Lung (tissue), 12 donors: ENCODE measurements around the gene GABRB2. TPM values are rescaled to one million over a fixed set of nuclear protein-coding genes. Genes with fewer than 3 reads are reported as not detected.
A peak's percentile ranks its signal among the peaks of the same experiment; 100 is the strongest.

Experiments
- ATAC-seq: fragments of 200-7000 bp; cut with Tn5 transposase; one replicate; pipeline ENCODE4 v1.9.1; 2020; ENCODE audit warnings: moderate number of reproducible peaks; ENCODE audit not compliant: insufficient read depth, low FRiP score
- DNase-seq, 3 donors: peaks; one replicate each; pipeline ENCODE4 v3.0.0-alpha.2; 2013 to 2017
- H3K27ac ChIP-seq, 2 donors: one replicate each; pipeline ENCODE4 v1.5.1; 2013; ENCODE audit warnings: mild to moderate bottlenecking in 2 of 2, moderate library complexity in 2 of 2, control low read depth in 1 of 2, inconsistent platforms in 1 of 2, low read depth in 1 of 2, low read length in 1 of 2
- H3K27me3 ChIP-seq, 3 donors: one replicate each; pipeline ENCODE4 v1.5.1; 2013; ENCODE audit warnings: low read length in 2 of 3; ENCODE audit not compliant: control insufficient read depth in 3 of 3, insufficient read depth in 3 of 3
- H3K36me3 ChIP-seq, 4 donors: one replicate each; pipeline ENCODE4 v1.5.1; 2013; ENCODE audit warnings: low read length in 4 of 4, mild to moderate bottlenecking in 1 of 4, moderate library complexity in 1 of 4; ENCODE audit not compliant: control insufficient read depth in 4 of 4, insufficient read depth in 4 of 4
- H3K4me1 ChIP-seq, 5 donors: one replicate each; pipeline ENCODE4 v1.5.1; 2013; ENCODE audit warnings: low read length in 5 of 5, mild to moderate bottlenecking in 2 of 5, moderate library complexity in 1 of 5; ENCODE audit not compliant: control insufficient read depth in 5 of 5, insufficient read depth in 5 of 5
- H3K4me3 ChIP-seq: one replicate; pipeline ENCODE4 v1.5.1; 2013; ENCODE audit warnings: mild to moderate bottlenecking, control low read depth, moderate library complexity
- H3K9ac ChIP-seq, 2 donors: one replicate each; pipeline ENCODE4 v1.5.1; 2013; ENCODE audit warnings: low read length in 2 of 2, control low read depth in 1 of 2; ENCODE audit not compliant: insufficient read depth in 1 of 2
- H3K9me3 ChIP-seq, 4 donors: one replicate each; pipeline ENCODE4 v1.5.1; 2013; ENCODE audit warnings: low read length in 3 of 4, mild to moderate bottlenecking in 1 of 4, moderate library complexity in 1 of 4; ENCODE audit not compliant: control insufficient read depth in 4 of 4, insufficient read depth in 3 of 4
- CTCF ChIP-seq: IDR thresholded peaks from 2 replicates; pipeline ENCODE4 v1.5.1; 2012; ENCODE audit warnings: mild to moderate bottlenecking; ENCODE audit errors: control extremely low read depth, extremely low read depth
- WGBS, 2 donors: extraction: QIAGEN DNeasy Blood & Tissue Kit; methylation state at CpG; one replicate each; pipeline ENCODE4 v1.1.7; 2013; 5-methylcytosine and 5-hydroxymethylcytosine counted together
- polyA plus RNA-seq, 2 donors: library from polyadenylated mRNA; stranded (reverse); fragments of 200-250 nt; gene quantifications; one replicate each; pipeline ENCODE4 v1.2.1, GENCODE V29; 2013
- total RNA-seq, 2 donors: library from RNA; depleted of rRNA in 1 of 2; stranded (reverse); fragments of >200 nt in 1 of 2; gene quantifications; one replicate each; pipeline ENCODE4 v1.2.1, GENCODE V29; 2014 to 2021
- donor health status: control.
- donor health status: control.
- donor health status: Bipolar disorder and iron deficiency.
- donor health status: healthy.
- donor health status: DM: yes; HTN: yes; CAD: no.

Gene GABRB2
- total and polyA plus RNA-seq, 4 donors = 0.28 to 6.8 (median 0.86) TPM

- no peak for ATAC-seq
- H3K9ac ChIP-seq = no peak overlapping the region
- no peaks in the 10 kb centered on the region for H3K4me1 ChIP-seq
- H3K4me3 ChIP-seq = no peak overlapping the region
- H3K27me3 ChIP-seq = peaks cover 0 to 2% (median 0%) of the 10 kb centered on the region in 3 donors
- no peaks in the 10 kb centered on the region for H3K36me3 ChIP-seq
- TF ChIP-seq CTCF = no peak
- no peak for DNase-seq
- WGBS, 2 donors = 72 to 81% methylated on average over 3 of the region's 3 CpGs
- H3K9me3 ChIP-seq = no peaks in the 10 kb centered on the region
- H3K27ac ChIP-seq = no peak overlapping the region
These were observed 26.4 kb upstream of the GABRB2 start for GRCh38 chr5:161572914-161573313.

- Histone ChIP-seq H3K4me3 (no peak overlapping the region), H3K27me3 (no peaks in the 10 kb centered on the region), H3K36me3 (no peaks in the 10 kb centered on the region), H3K4me1 (no peaks in the 10 kb centered on the region), H3K27ac (no peak overlapping the region), H3K9ac (no peak overlapping the region), H3K9me3 (no peaks in the 10 kb centered on the region)
- TF ChIP-seq CTCF = no peak
- ATAC-seq = no peak
- 69 to 84% methylated on average over 2 of the region's 2 CpGs for WGBS, 2 donors
- DNase-seq = no peak
These were observed 19.6 kb upstream of the GABRB2 start for GRCh38 chr5:161566081-161566480.

GRCh38 chr5:161562446-161562845, 15.9 kb upstream of the GABRB2 start:
- H3K27ac ChIP-seq = no peak overlapping the region
- 53 to 64% methylated on average over 2 of the region's 2 CpGs for WGBS, 2 donors
- no peaks in the 10 kb centered on the region for H3K36me3 ChIP-seq
- no peak overlapping the region for H3K9ac ChIP-seq
- no peaks in the 10 kb centered on the region for H3K27me3 ChIP-seq
- peaks cover 0 to 3% (median 0%) of the 10 kb centered on the region in 4 donors for H3K9me3 ChIP-seq
- no peak for TF ChIP-seq CTCF
- H3K4me1 ChIP-seq = no peaks in the 10 kb centered on the region
- H3K4me3 ChIP-seq = no peak overlapping the region
- ATAC-seq (no peak), DNase-seq (no peak)

- Histone ChIP-seq H3K27me3 (peaks cover 0 to 51% (median 33%) of the 10 kb centered on the region in 3 donors), H3K4me1 (peaks cover 0 to 10% (median 3%) of the 10 kb centered on the region in 5 donors), H3K27ac (no peak overlapping the region), H3K4me3 (peak overlapping the region; percentile 15), H3K36me3 (no peaks in the 10 kb centered on the region), H3K9me3 (no peaks in the 10 kb centered on the region), H3K9ac (no peak overlapping the region)
- 5% methylated on average over 15 of the region's 15 CpGs for WGBS, 2 donors
- DNase-seq (peak in 2 of 3 donors; percentile 13 to 42), ATAC-seq (no peak)
- no peak for TF ChIP-seq CTCF
These were observed 2.6 kb upstream of the GABRB2 start for GRCh38 chr5:161549106-161549505.
